HepG2 (cell line): ENCODE results near the gene C5. TPM values are rescaled to one million over a fixed set of nuclear protein-coding genes. Genes with fewer than 3 reads are reported as not detected.

ENCODE experiments used
- ARID4A ChIP-seq: sonication (generic); formaldehyde crosslinking; IDR thresholded peaks from 2 replicates; pipeline ENCODE4 v1.5.0; 2020; ENCODE audit warnings: mild to moderate bottlenecking, missing genetic modification reagents, borderline replicate concordance
- DNMT1 ChIP-seq: sonication (generic); formaldehyde crosslinking; IDR thresholded peaks from 2 replicates; pipeline ENCODE4 v1.5.1; 2020; ENCODE audit warnings: mild to moderate bottlenecking, missing genetic modification reagents
- DZIP1 ChIP-seq: sonication (generic); formaldehyde crosslinking; IDR thresholded peaks from 2 replicates; pipeline ENCODE4 v1.5.0; 2020; ENCODE audit warnings: mild to moderate bottlenecking, missing genetic modification reagents
- GATA4 ChIP-seq: sonication (generic); IDR thresholded peaks from 2 replicates; pipeline ENCODE4 v1.6.1; 2016; ENCODE audit warnings: antibody characterized with exemption, low read depth, borderline replicate concordance
- HNF4A ChIP-seq: sonication (generic); formaldehyde crosslinking; IDR thresholded peaks from 2 replicates; pipeline ENCODE4 v1.4.0; 2020; ENCODE audit warnings: missing genetic modification reagents
- IRF2 ChIP-seq: IDR thresholded peaks from 2 replicates; pipeline ENCODE4 v1.6.1; 2018; ENCODE audit warnings: missing genetic modification reagents, missing compliant biosample characterization
- JDP2 ChIP-seq: sonication (generic); formaldehyde crosslinking; IDR thresholded peaks from 2 replicates; pipeline ENCODE4 v1.8.1; 2022; ENCODE audit warnings: missing genetic modification reagents, borderline replicate concordance
- NCOA5 ChIP-seq: sonication (generic); formaldehyde crosslinking; IDR thresholded peaks from 2 replicates; pipeline ENCODE4 v1.4.0; 2020; ENCODE audit warnings: missing genetic modification reagents
- RARA ChIP-seq: IDR thresholded peaks from 2 replicates; pipeline ENCODE4 v1.6.1; 2016; ENCODE audit warnings: missing genetic modification reagents, missing compliant biosample characterization
- RBM39 ChIP-seq: fragments of 200-400 bp; formaldehyde crosslinking; IDR thresholded peaks from one replicate; pipeline ENCODE4 v1.6.1; 2018; ENCODE audit warnings: antibody characterized with exemption, mild to moderate bottlenecking, low read depth, low read length; ENCODE audit not compliant: poor library complexity, severe bottlenecking
- SMARCE1 ChIP-seq: fragments of 450-650 bp; IDR thresholded peaks from 2 replicates; pipeline ENCODE4 v1.6.1; 2017; ENCODE audit warnings: borderline replicate concordance
- SRSF4 ChIP-seq: fragments of 200-400 bp; formaldehyde crosslinking; IDR thresholded peaks from one replicate; pipeline ENCODE4 v1.6.1; 2018; ENCODE audit warnings: mild to moderate bottlenecking, low read depth, low read length, moderate library complexity; ENCODE audit not compliant: poor library complexity, severe bottlenecking
- ZNF33B ChIP-seq: sonication (generic); formaldehyde crosslinking; IDR thresholded peaks from 2 replicates; pipeline ENCODE4 v1.5.1; 2020; ENCODE audit warnings: mild to moderate bottlenecking, missing genetic modification reagents
- ZNF788 ChIP-seq: sonication (generic); formaldehyde crosslinking; IDR thresholded peaks from 2 replicates; pipeline ENCODE4 v1.5.0; 2020; ENCODE audit warnings: mild to moderate bottlenecking, missing genetic modification reagents, borderline replicate concordance
- ZSCAN25 ChIP-seq: sonication (generic); formaldehyde crosslinking; IDR thresholded peaks from 2 replicates; pipeline ENCODE4 v1.8.0; 2022; ENCODE audit warnings: mild to moderate bottlenecking, missing genetic modification reagents
- ZUFSP ChIP-seq: sonication (generic); formaldehyde crosslinking; IDR thresholded peaks from 2 replicates; pipeline ENCODE4 v1.9.0; 2021; ENCODE audit warnings: missing genetic modification reagents, mild to moderate bottlenecking, borderline replicate concordance
- polyA plus RNA-seq, 8 experiments: library from polyadenylated mRNA; depleted of rRNA in 3 of 8; stranded (reverse) in 7 of 8; unstranded in 1 of 8; fragments of >200 nt; fragmentation: Illumina TruSeq in 4 of 8; extraction: Trizol in 4 of 8; gene quantifications; 2 replicates each; pipeline versions ENCODE4 v1.2.1 to v1.2.3, GENCODE V29; 2011 to 2016; ENCODE audit warnings: low read depth in 4 of 8, missing spikeins in 1 of 8, mixed read lengths in 1 of 8; ENCODE audit not compliant: insufficient read depth in 1 of 8
- total RNA-seq, 5 experiments: library from RNA; depleted of rRNA; stranded (reverse); fragments of >200 nt; fragmentation: Illumina TruSeq; extraction: Trizol; gene quantifications; 2 replicates each; pipeline ENCODE4 v1.2.3, GENCODE V29; 2016; ENCODE audit warnings: low read depth in 1 of 5

Gene C5
- total and polyA plus RNA-seq, 2 of the 13 experiments (the other 11 are each of a cell fraction or from before 2014, with no cell fraction given), result 57.6 to 192 TPM

GRCh38 chr9:121074370-121075250, 24.5 kb upstream of the C5 start, which contains the start of gene CNTRL (continued):
- no peak for TF ChIP-seq DZIP1 (CRISPR knock-in tag)
- peak; percentile 91 for TF ChIP-seq RBM39
- TF ChIP-seq ZSCAN25, result no peak; the same call in 1 of the 2 replicates
- no peak for TF ChIP-seq GATA4
- no peak for TF ChIP-seq ZUFSP (CRISPR knock-in tag)
- TF ChIP-seq SRSF4, result no peak
- TF ChIP-seq NCOA5 (CRISPR knock-in tag), result no peak
- TF ChIP-seq DNMT1 (CRISPR knock-in tag), result peak; percentile 91; the same call in 1 of the 2 replicates
- TF ChIP-seq ARID4A, result peak; percentile 97
- TF ChIP-seq HNF4A (CRISPR knock-in tag), result no peak
- peak; percentile 57 for TF ChIP-seq RARA (CRISPR knock-in tag)
- TF ChIP-seq ZNF788 (CRISPR knock-in tag), result peak; percentile 94
- no peak for TF ChIP-seq JDP2 (CRISPR knock-in tag)
- TF ChIP-seq IRF2 (CRISPR knock-in tag), result peak; percentile 81
- no peak for TF ChIP-seq SMARCE1
- TF ChIP-seq ZNF33B, result peak; percentile 95
